B cell (primary cell): Measurements from ENCODE around the gene TAF1B. TPM values are rescaled to one million over a fixed set of nuclear protein-coding genes. Genes with fewer than 3 reads are reported as not detected.

Source experiments
- ATAC-seq: fragments of 200-7000 bp; cut with Tn5 transposase; one replicate; pipeline ENCODE4 v1.10.0; 2021; ENCODE audit warnings: low read depth, mild to moderate bottlenecking, moderate number of reproducible peaks, moderate library complexity
- CTCF ChIA-PET: fragments of 350-600 bp; sonication (Branson Sonifier 250); formaldehyde crosslinking; loops from one replicate; lab custom pipeline; 2021; ENCODE audit warnings: antibody characterized with exemption, inconsistent platforms; lab: Charles Lee
- POLR2A ChIA-PET: fragments of 350-600 bp; sonication (Branson Sonifier 250); formaldehyde crosslinking; loops from one replicate; lab custom pipeline; 2021; ENCODE audit warnings: antibody characterized with exemption; lab: Charles Lee
- DNase-seq: peaks from one replicate; pipeline ENCODE4 v3.0.0; 2013
- H2AFZ ChIP-seq: 2 replicates; pipeline ENCODE4 v1.6.1; 2012; ENCODE audit warnings: mild to moderate bottlenecking, low read depth, low read length; ENCODE audit not compliant: insufficient read depth, poor library complexity, severe bottlenecking
- H3K27ac ChIP-seq, 2 donors: 1 replicate in 1 of 2; 2 replicates in 1 of 2; pipeline ENCODE4 v1.5.1; 2012 to 2013; ENCODE audit warnings: low read length in 2 of 2, mild to moderate bottlenecking in 2 of 2, moderate library complexity in 1 of 2
- H3K27me3 ChIP-seq, 4 experiments: fragments of 200-600 bp in 1 of 4; sonication (generic) in 1 of 4; replicated peaks in 1 of 4; 1 replicate in 2 of 4; 2 replicates in 2 of 4; pipeline versions ENCODE4 v1.6.1 to v1.7.0; 2013 to 2016; ENCODE audit warnings: low read length in 3 of 4, mild to moderate bottlenecking in 2 of 4, mixed read lengths in 1 of 4, moderate library complexity in 1 of 4; ENCODE audit not compliant: insufficient read depth in 4 of 4, control insufficient read depth in 3 of 4; ENCODE audit errors: control extremely low read depth in 1 of 4
- H3K36me3 ChIP-seq, 2 experiments: replicated peaks in 1 of 2; 1 replicate in 1 of 2; 2 replicates in 1 of 2; pipeline versions ENCODE4 v1.6.1 to v1.7.1; 2013; ENCODE audit warnings: low read length in 1 of 2; ENCODE audit not compliant: insufficient read depth in 2 of 2, control insufficient read depth in 1 of 2; ENCODE audit errors: control extremely low read depth in 1 of 2, extremely low read depth in 1 of 2
- H3K4me1 ChIP-seq, 2 donors: fragments of 200-600 bp in 1 of 2; sonication (generic) in 1 of 2; 1 replicate in 1 of 2; 2 replicates in 1 of 2; pipeline versions ENCODE4 v1.5.1 to v1.6.1; 2013 to 2017; ENCODE audit warnings: low read length in 2 of 2; ENCODE audit not compliant: control insufficient read depth in 2 of 2, insufficient read depth in 2 of 2
- H3K4me2 ChIP-seq: replicated peaks from 2 replicates; pipeline ENCODE3; 2012; ENCODE audit warnings: mild to moderate bottlenecking, low read depth, low read length; ENCODE audit not compliant: poor library complexity, severe bottlenecking
- H3K4me3 ChIP-seq, 5 experiments: fragments of 200-600 bp in 1 of 5; sonication (generic) in 1 of 5; 1 replicate in 3 of 5; 2 replicates in 2 of 5; pipeline versions ENCODE4 v1.5.1 to v1.7.0; 2011 to 2016; ENCODE audit warnings: low read length in 4 of 5, mild to moderate bottlenecking in 4 of 5, low read depth in 2 of 5, control low read depth in 1 of 5, moderate library complexity in 1 of 5; ENCODE audit not compliant: insufficient read depth in 1 of 5; ENCODE audit errors: control extremely low read depth in 1 of 5, extremely low read depth in 1 of 5
- H3K79me2 ChIP-seq: fragments of 200-600 bp; sonication (generic); one replicate; pipeline ENCODE4 v1.6.0; 2016; ENCODE audit warnings: low read length; ENCODE audit not compliant: control insufficient read depth, insufficient read depth
- H3K9ac ChIP-seq: fragments of 200-600 bp; sonication (generic); 2 replicates; pipeline ENCODE4 v1.6.1; 2017; ENCODE audit warnings: mild to moderate bottlenecking, low read length, moderate library complexity
- H3K9me3 ChIP-seq, 3 donors: one replicate each; pipeline versions ENCODE4 v1.6.1 to v1.7.1; 2013; ENCODE audit warnings: low read length in 2 of 3; ENCODE audit not compliant: control insufficient read depth in 2 of 3, insufficient read depth in 1 of 3; ENCODE audit errors: control extremely low read depth in 1 of 3
- H4K20me1 ChIP-seq: 2 replicates; pipeline ENCODE4 v1.6.0; 2012; ENCODE audit warnings: mild to moderate bottlenecking, low read length; ENCODE audit not compliant: insufficient read depth, control insufficient read depth, poor library complexity, severe bottlenecking
- H3K27ac Mint-ChIP-seq: one replicate; pipeline ENCODE4 v1.8.0; 2021; ENCODE audit warnings: mixed read lengths
- H3K27me3 Mint-ChIP-seq: one replicate; pipeline ENCODE4 v1.8.0; 2021; ENCODE audit warnings: mixed read lengths
- H3K4me1 Mint-ChIP-seq: one replicate; pipeline ENCODE4 v1.8.0; 2021; ENCODE audit warnings: mixed read lengths
- H3K4me3 Mint-ChIP-seq: one replicate; pipeline ENCODE4 v1.8.0; 2021; ENCODE audit warnings: mixed read lengths
- H3K9me3 Mint-ChIP-seq: one replicate; pipeline ENCODE4 v1.8.0; 2022; ENCODE audit warnings: mixed read lengths; ENCODE audit not compliant: insufficient read depth
- EZH2 ChIP-seq: IDR thresholded peaks from 2 replicates; pipeline ENCODE4 v1.6.1; 2012; ENCODE audit warnings: borderline replicate concordance, low read depth, mild to moderate bottlenecking, moderate library complexity, low read length; ENCODE audit not compliant: insufficient read depth, poor library complexity, severe bottlenecking
- WGBS: methylation state at CpG from one replicate; pipeline ENCODE4 v1.1.5; 2013; ENCODE audit warnings: missing lambda C conversion rate; ENCODE audit not compliant: insufficient coverage; 5-methylcytosine and 5-hydroxymethylcytosine counted together
- intact Hi-C: fragments of 100-400 bp; cut with micrococcal nuclease; formaldehyde crosslinking; loops from one replicate; pipeline ENCODE4 v1.10.0; 2022
- polyA plus RNA-seq: library from polyadenylated mRNA; depleted of rRNA; stranded (reverse); fragments of >200 nt; gene quantifications from 2 replicates; pipeline ENCODE4 v1.2.3, GENCODE V29; 2012
- total RNA-seq, 2 donors: library from RNA; stranded (reverse); fragments of 120-200 nt in 1 of 2; gene quantifications; 1 replicate in 1 of 2; 2 replicates in 1 of 2; pipeline versions ENCODE4 v1.2.3 to v1.2.4, GENCODE V29; 2013 to 2022
- TF ChIP-seq, protein P1 (sequence below): fragments of 200-600 bp; IDR thresholded peaks from one replicate; pipeline ENCODE4 v1.8.0; 2022; ENCODE audit warnings: antibody characterized with exemption, mild to moderate bottlenecking

Gene TAF1B
- total and polyA plus RNA-seq, 2 donors (not counting 1 experiment from before 2014, with no cell fraction given), result 4.5 to 25.5 TPM

DNA sequence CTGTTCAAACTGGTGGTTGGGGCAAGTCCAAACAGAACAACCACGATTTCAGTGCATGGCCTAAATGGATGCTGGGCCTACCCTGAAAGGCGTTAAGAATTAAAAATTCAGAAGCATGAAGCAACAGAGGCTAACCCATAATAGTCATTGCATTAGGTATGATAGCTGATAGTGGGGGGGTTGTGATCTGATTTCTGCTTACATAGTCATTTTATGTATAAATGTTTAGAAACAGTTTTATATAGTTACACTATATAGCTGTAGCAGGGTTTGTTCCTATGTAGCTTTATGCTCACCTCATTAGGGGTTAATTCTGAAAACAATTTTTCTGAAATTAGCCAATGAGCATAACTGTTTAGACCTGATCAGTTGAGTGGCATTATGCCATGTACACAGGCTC is 9.6 kb downstream of the TAF1B start:
- intact Hi-C loops, result no loop called here
- CTCF ChIA-PET, result interaction anchor here (0.6 kb wide), 1 partner anchor 19 kb away, joined by 3 read pairs; no protein-coding TSS in a partner anchor
- Histone ChIP-seq H3K4me2 (no peak overlapping the region), H3K27ac (no peak overlapping the region), H3K79me2 (peaks cover 6% of the 10 kb centered on the region), H3K36me3 (peaks cover 25 to 74% of the 10 kb centered on the region in 2 experiments), H3K27me3 (no peaks in the 10 kb centered on the region), H3K4me3 (no peak overlapping the region), H3K4me1 (no peaks in the 10 kb centered on the region), H3K9me3 (peaks cover 2 to 6% (median 4%) of the 10 kb centered on the region in 3 donors), H4K20me1 (no peaks in the 10 kb centered on the region), H3K9ac (no peak overlapping the region), H2AFZ (no peak overlapping the region)
- Mint-ChIP-seq H3K4me3 (no peak overlapping the region), H3K27me3 (no peaks in the 10 kb centered on the region), H3K27ac (no peak overlapping the region), H3K4me1 (no peaks in the 10 kb centered on the region), H3K9me3 (peaks cover 5% of the 10 kb centered on the region)
- TF ChIP-seq, protein P1, sequence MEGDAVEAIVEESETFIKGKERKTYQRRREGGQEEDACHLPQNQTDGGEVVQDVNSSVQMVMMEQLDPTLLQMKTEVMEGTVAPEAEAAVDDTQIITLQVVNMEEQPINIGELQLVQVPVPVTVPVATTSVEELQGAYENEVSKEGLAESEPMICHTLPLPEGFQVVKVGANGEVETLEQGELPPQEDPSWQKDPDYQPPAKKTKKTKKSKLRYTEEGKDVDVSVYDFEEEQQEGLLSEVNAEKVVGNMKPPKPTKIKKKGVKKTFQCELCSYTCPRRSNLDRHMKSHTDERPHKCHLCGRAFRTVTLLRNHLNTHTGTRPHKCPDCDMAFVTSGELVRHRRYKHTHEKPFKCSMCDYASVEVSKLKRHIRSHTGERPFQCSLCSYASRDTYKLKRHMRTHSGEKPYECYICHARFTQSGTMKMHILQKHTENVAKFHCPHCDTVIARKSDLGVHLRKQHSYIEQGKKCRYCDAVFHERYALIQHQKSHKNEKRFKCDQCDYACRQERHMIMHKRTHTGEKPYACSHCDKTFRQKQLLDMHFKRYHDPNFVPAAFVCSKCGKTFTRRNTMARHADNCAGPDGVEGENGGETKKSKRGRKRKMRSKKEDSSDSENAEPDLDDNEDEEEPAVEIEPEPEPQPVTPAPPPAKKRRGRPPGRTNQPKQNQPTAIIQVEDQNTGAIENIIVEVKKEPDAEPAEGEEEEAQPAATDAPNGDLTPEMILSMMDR, result no peak
- TF ChIP-seq EZH2, result no peak
- DNase-seq, result no peak
- no CpG with 5 or more reads among the region's 2 CpGs for WGBS
- ATAC-seq, result no peak
- POLR2A ChIA-PET, result no interaction called here

DNA sequence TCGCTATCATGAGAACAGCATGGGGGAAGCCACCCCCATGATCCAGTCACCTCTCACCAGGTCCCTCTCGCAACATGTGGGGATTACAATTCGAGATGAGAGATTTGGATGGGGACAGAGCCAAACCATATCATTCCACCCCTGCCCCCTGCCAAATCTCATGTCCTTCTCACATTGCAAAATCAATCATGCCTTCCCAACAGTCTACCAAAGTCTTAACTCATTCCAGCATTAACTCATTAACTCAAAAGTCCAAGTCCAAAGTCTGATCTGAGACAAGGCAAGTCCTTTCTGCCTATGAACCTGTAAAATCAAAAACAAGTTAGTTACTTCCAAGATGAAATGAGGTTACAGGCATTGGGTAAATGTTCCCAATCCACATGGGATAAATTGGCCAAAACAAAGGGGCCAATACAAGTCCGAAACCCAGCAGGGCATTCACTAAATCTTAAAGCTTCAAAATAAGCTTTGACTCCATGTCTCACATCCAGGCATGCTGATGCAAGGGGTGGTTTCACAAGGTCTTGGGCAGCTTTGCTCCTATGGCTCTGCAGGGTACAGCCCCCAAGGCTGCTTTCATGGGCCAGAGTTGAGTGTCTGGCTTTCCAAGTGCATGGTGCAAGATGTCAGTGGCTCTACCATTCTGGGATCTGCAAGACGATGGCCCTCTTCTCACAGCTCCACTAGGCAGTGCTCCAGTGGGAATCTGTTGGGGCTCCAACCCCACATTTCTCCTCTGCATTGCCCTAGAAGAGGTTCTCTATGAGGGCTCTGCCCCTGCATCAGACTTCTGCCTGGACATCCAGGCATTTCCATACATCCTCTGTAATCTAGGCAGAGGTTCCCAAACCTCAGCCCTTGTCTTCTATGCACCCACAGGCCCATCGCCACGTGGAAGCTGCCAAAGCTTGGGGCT is 14.8 kb downstream of the TAF1B start:
- Histone ChIP-seq H3K4me3 (no peak overlapping the region), H3K9ac (no peak overlapping the region), H3K27ac (no peak overlapping the region), H2AFZ (no peak overlapping the region), H3K4me2 (no peak overlapping the region), H3K36me3 (peaks cover 15 to 56% of the 10 kb centered on the region in 2 experiments), H3K9me3 (peaks cover 8 to 19% (median 11%) of the 10 kb centered on the region in 3 donors), H3K4me1 (no peaks in the 10 kb centered on the region), H3K27me3 (no peaks in the 10 kb centered on the region), H4K20me1 (no peaks in the 10 kb centered on the region), H3K79me2 (no peaks in the 10 kb centered on the region)
- H3K4me3 Mint-ChIP-seq, result no peak overlapping the region
- ChIA-PET POLR2A (no interaction called here), CTCF (no interaction called here)
- intact Hi-C loops, result no loop called here
- peaks cover 5% of the 10 kb centered on the region for H3K9me3 Mint-ChIP-seq
- no peaks in the 10 kb centered on the region for H3K27me3 Mint-ChIP-seq
- H3K27ac Mint-ChIP-seq, result no peak overlapping the region
- TF ChIP-seq, protein P1, result no peak
- TF ChIP-seq EZH2, result no peak
- no peaks in the 10 kb centered on the region for H3K4me1 Mint-ChIP-seq
- DNase-seq (no peak), ATAC-seq (no peak)
- WGBS, result 93% methylated on average over 7 of the region's 7 CpGs
